IPS DF 19.7 (cell line): ENCODE measurements around the gene HHLA2.
"Not testable (repeated sequence)": the region's sequence is repeated elsewhere in the genome, so short reads cannot be mapped to it uniquely, and the experiment has no call there.

Experiments
- DNase-seq: peaks from one replicate; pipeline ENCODE4 v3.0.0-alpha.2; 2013; ENCODE audit warnings: low read depth, low spot score

The HHLA2 gene, protein sequence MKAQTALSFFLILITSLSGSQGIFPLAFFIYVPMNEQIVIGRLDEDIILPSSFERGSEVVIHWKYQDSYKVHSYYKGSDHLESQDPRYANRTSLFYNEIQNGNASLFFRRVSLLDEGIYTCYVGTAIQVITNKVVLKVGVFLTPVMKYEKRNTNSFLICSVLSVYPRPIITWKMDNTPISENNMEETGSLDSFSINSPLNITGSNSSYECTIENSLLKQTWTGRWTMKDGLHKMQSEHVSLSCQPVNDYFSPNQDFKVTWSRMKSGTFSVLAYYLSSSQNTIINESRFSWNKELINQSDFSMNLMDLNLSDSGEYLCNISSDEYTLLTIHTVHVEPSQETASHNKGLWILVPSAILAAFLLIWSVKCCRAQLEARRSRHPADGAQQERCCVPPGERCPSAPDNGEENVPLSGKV

GRCh38 chr3:108296239-108296638, at the start of gene HHLA2:
Gene HHLA2 (plus strand): TSS chr3:108296548. CDS start chr3:108351814, 55,266 bp downstream.
- DNase-seq: no peak

- no peak for DNase-seq
Observed at GRCh38 chr3:108250626-108251025, 45.7 kb upstream of the HHLA2 start.

GRCh38 chr3:108251265-108251664, 45.1 kb upstream of the HHLA2 start:
- DNase-seq: no peak

- no peak for DNase-seq
Observed at GRCh38 chr3:108251844-108252243, 44.5 kb upstream of the HHLA2 start.

GRCh38 chr3:108255131-108255530, 41.2 kb upstream of the HHLA2 start:
- no peak for DNase-seq

DNA sequence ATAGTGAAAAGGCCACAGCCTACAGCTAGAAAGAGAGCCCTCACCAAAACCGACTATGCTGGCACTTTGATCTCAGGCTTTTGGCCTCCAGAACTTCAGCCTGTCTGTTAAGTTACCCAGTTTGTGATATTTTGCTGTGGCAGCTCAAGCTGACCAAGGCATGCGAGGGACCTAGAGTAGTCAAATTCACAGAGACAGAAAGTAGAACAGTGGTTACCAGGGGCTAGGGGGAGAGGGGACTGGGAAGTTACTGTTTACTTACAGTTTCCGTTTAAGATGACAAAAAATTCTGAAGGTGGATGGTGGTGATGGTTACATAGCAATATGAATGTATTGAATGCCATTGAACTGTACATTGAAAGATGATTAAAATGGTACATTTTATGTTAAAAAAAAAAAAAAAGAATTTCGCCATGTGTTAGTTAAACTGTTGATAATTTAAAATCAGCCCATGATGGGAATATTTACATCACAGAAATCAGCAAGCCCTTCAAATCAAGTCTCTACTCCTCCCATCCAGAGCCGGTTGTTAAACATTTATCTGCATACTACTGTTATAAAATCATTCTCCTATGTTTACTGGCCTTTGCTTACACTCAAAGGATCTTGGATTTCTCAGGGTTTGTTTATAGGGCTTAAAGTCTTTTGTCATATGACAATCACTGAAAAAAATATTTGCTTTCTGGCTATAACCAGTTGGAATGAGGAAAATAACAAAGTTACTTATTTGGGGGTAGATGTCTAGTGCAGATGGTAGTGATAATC, 31.6 kb upstream of the HHLA2 start:
- not testable (repeated sequence) for DNase-seq

- not testable (repeated sequence) for DNase-seq
Observed at GRCh38 chr3:108268235-108268634, 28.1 kb upstream of the HHLA2 start.

DNA sequence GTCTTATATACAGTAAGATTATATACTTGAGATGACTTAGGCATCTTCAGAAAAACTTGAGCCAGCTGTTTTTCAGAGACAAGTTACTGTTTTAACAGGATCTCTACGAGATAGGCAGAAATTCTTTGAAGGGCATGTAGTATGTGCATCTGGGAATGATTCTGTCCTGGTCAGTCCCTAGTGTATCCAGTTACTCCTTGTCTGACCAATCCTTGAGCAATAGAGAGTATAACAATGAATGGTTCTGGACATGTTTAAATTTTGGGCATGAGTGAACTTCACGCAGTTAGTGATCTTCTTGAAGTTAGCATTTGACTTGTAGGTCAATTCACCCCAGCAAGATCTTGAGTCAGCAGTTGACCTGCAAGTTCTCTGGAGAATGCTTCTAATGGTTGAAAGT, 24.7 kb upstream of the HHLA2 start:
- DNase-seq: no peak

DNA sequence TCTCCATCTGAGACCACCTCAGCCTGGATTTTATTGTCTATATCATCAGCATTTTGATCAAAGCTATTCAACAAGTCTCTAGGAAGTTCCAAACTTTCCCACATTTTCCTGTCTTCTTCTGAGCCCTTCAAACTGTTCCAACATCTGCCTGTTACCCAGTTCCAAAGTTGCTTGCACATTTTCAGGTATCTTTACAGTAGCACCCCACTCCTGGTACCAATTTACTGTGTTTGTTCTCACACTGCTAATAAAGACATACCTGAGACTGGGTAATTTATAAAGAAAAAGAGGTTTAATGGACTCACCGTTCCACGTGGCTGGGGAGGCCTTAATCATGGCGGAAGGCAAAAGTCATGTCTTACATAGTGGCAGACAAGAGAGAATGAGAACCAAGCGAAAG, 17.3 kb upstream of the HHLA2 start:
- DNase-seq: not testable (repeated sequence)

- no peak for DNase-seq
Observed at GRCh38 chr3:108280476-108280875, 15.9 kb upstream of the HHLA2 start.

- no peak for DNase-seq
Observed at GRCh38 chr3:108281670-108282069, 14.7 kb upstream of the HHLA2 start.

GRCh38 chr3:108283006-108283405, 13.3 kb upstream of the HHLA2 start:
- no peak for DNase-seq

DNA sequence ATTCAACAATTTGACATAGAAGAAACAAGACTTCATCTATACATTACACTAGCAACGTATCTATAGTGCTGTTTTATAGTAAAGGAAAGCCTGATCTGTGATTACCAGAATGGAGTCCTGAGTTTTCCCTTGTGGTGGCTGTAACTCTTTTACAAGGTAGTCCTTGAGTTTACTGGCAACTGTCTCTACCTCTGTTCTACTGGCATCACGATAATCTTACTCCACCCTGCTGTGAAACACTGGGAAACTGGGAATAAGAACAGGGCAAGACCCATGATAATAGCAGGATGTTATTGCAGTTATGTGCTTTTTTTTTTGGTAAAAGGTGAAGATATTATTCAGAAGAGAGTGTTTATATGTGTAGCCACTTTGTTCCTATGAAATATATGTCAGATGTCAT, 12.4 kb upstream of the HHLA2 start:
- no peak for DNase-seq

- DNase-seq: no peak
Observed at GRCh38 chr3:108285176-108285575, 11.2 kb upstream of the HHLA2 start.

DNA sequence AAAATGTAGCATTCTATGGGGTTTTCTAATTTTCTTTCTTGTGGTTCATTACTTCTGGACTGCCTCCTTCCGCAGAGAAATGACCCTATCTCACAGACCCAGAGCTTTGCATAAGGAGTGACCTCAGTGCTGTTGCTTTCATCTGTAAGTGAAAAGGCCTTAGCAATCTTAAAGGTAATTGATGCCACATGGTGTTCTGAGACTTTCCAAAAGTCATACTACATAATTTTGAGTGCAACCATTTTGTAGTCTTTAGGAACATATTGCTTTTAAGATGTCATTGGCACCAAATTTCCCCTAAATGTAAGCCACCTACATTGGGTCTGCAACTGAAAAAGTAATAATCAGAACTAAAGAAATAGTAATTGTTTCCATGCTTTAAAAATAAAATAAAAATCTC, 9.2 kb upstream of the HHLA2 start:
- no peak for DNase-seq

GRCh38 chr3:108288193-108288592, 8.2 kb upstream of the HHLA2 start:
- not testable (repeated sequence) for DNase-seq

GRCh38 chr3:108289159-108289558, 7.2 kb upstream of the HHLA2 start:
- DNase-seq: no peak

- no peak for DNase-seq
Observed at GRCh38 chr3:108292450-108292849, 3.9 kb upstream of the HHLA2 start.

DNA sequence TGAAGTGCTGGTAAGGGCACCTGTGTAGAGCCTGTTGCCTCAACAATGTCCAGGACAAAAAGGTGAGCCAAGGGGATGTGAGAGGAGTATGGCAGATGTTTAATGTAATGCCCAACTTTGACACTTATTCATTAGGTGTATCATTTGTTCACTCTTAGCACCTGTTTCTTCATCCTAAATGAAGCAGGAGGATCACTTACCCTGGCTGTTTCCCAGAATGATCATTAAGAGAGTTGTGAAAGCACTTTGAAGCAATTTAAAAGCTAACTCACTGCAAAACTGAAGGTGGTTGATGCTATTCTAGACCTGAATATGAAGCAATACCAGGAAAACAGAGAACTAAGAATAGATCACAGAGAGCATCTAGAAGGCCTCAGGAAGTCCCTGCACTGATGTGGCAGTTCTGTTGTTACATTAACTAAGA, 3.4 kb upstream of the HHLA2 start:
- no peak for DNase-seq

DNA sequence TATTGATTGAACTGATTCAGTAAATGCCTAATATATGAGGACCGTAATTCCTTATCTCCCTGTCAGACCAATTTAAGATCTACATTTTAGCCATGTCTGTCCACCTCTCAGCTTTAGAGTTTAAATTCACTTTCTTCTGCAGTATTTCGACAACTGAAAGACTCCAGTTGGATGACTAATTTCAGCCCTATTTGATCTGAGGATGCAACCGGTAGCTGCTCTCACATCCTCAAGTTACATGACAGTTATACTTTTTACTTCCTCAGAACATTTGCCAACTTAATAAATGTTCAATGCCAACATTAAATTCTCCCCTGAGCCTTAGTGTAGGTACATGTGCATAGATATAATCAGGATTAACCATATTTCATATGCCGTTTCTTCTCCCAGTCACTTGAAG, 2.5 kb upstream of the HHLA2 start:
- no peak for DNase-seq

GRCh38 chr3:108295421-108296175, 750 bp upstream of the HHLA2 start:
- no peak for DNase-seq

- no peak for DNase-seq
Observed at GRCh38 chr3:108297647-108298046, 1.3 kb downstream of the HHLA2 start.
